ENCODE results near the gene MDP1. TPM values are rescaled to one million over a fixed set of nuclear protein-coding genes. Genes with fewer than 3 reads are reported as not detected.

Gene MDP1
- total RNA-seq, 3 donors from 2014 or later (not counting 1 experiment from before 2014, with no cell fraction given) = 4.0 to 6.1 (median 5.5) TPM

- WGBS (ENCODE audit: insufficient coverage) = 74% methylated on average over 4 of the region's 4 CpGs
- ATAC-seq (no peak), DNase-seq (no peak)
- Histone ChIP-seq H3K4me1 (ENCODE audit: control insufficient read depth, insufficient read depth, low read length) (peaks cover 13% of the 10 kb centered on the region), H3K9me3 (ENCODE audit: control insufficient read depth, insufficient read depth, low read length) (no peaks in the 10 kb centered on the region), H3K36me3 (ENCODE audit: control insufficient read depth, insufficient read depth, low read length) (peaks cover 3% of the 10 kb centered on the region), H3K27ac (ENCODE audit: low read length) (no peak overlapping the region), H3K27me3 (ENCODE audit: control insufficient read depth, insufficient read depth, low read length) (no peaks in the 10 kb centered on the region), H3K4me3 (ENCODE audit: low read length) (no peak overlapping the region)
- Mint-ChIP-seq H3K36me3 (no peaks in the 10 kb centered on the region), H3K27ac (peak overlapping the region; percentile 3 to 60), H3K9me3 (no peaks in the 10 kb centered on the region), H3K4me1 (peaks cover 12 to 17% of the 10 kb centered on the region in 2 donors), H3K4me3 (no peak overlapping the region), H3K27me3 (ENCODE audit: low read depth in 2 of 2) (no peaks in the 10 kb centered on the region)
- no peak for TF ChIP-seq CTCF (IDR thresholded peaks at IDR 0.05)
- intact Hi-C loops (cut with micrococcal nuclease) = no loop called here
These were observed 34.5 kb upstream of the MDP1 start for GRCh38 chr14:24250354-24250753.

GRCh38 chr14:24249230-24250021 lies 33.6 kb upstream of the MDP1 start:
- Mint-ChIP-seq H3K4me3 (no peak overlapping the region), H3K4me1 (peaks cover 16 to 17% of the 10 kb centered on the region in 2 donors), H3K27me3 (ENCODE audit: low read depth in 2 of 2) (no peaks in the 10 kb centered on the region), H3K27ac (peak overlapping the region; percentile 3 to 60), H3K36me3 (no peaks in the 10 kb centered on the region), H3K9me3 (no peaks in the 10 kb centered on the region)
- ATAC-seq (no peak), DNase-seq (no peak)
- no peaks in the 10 kb centered on the region for H3K9me3 ChIP-seq (ENCODE audit: control insufficient read depth, insufficient read depth, low read length)
- 83% methylated on average over 11 of the region's 13 CpGs for WGBS (ENCODE audit: insufficient coverage)
- no peak for TF ChIP-seq CTCF (IDR thresholded peaks at IDR 0.05)
- peaks cover 13% of the 10 kb centered on the region for H3K4me1 ChIP-seq (ENCODE audit: control insufficient read depth, insufficient read depth, low read length)
- no peaks in the 10 kb centered on the region for H3K27me3 ChIP-seq (ENCODE audit: control insufficient read depth, insufficient read depth, low read length)
- intact Hi-C loops (cut with micrococcal nuclease) = loop anchor here (10.0 kb wide), 1 partner anchor 185 kb away; no protein-coding TSS in a partner anchor
- H3K27ac ChIP-seq (ENCODE audit: low read length) = no peak overlapping the region
- no peaks in the 10 kb centered on the region for H3K36me3 ChIP-seq (ENCODE audit: control insufficient read depth, insufficient read depth, low read length)
- H3K4me3 ChIP-seq (ENCODE audit: low read length) = no peak overlapping the region

GRCh38 chr14:24247422-24247821 lies 31.6 kb upstream of the MDP1 start:
- TF ChIP-seq CTCF (IDR thresholded peaks at IDR 0.05) = no peak
- Histone ChIP-seq H3K36me3 (ENCODE audit: control insufficient read depth, insufficient read depth, low read length) (no peaks in the 10 kb centered on the region), H3K4me3 (ENCODE audit: low read length) (no peak overlapping the region), H3K27me3 (ENCODE audit: control insufficient read depth, insufficient read depth, low read length) (no peaks in the 10 kb centered on the region), H3K9me3 (ENCODE audit: control insufficient read depth, insufficient read depth, low read length) (no peaks in the 10 kb centered on the region), H3K27ac (ENCODE audit: low read length) (peak overlapping the region; percentile 86), H3K4me1 (ENCODE audit: control insufficient read depth, insufficient read depth, low read length) (peaks cover 24% of the 10 kb centered on the region)
- ATAC-seq (no peak), DNase-seq (no peak)
- peak overlapping the region; percentile 86 to 91 for H3K27ac Mint-ChIP-seq
- no peaks in the 10 kb centered on the region for H3K36me3 Mint-ChIP-seq
- intact Hi-C loops (cut with micrococcal nuclease) = loop anchor here (10.0 kb wide), 1 partner anchor 187 kb away; no protein-coding TSS in a partner anchor
- peaks cover 31% of the 10 kb centered on the region in 2 donors for H3K4me1 Mint-ChIP-seq
- H3K27me3 Mint-ChIP-seq (ENCODE audit: low read depth in 2 of 2) = no peaks in the 10 kb centered on the region
- 71% methylated on average over 7 of the region's 7 CpGs for WGBS (ENCODE audit: insufficient coverage)
- no peaks in the 10 kb centered on the region for H3K9me3 Mint-ChIP-seq
- H3K4me3 Mint-ChIP-seq = peak overlapping the region; percentile 63

All from natural killer cell (primary cell).